GM23248 (cell line): ENCODE results near the gene ELMO1.

Experiments used
- EZH2 ChIP-seq: fragments of 200-600 bp; sonication (generic); IDR thresholded peaks from 2 replicates; pipeline ENCODE4 v1.6.1; 2018; ENCODE audit warnings: antibody characterized with exemption, mild to moderate bottlenecking; ENCODE audit not compliant: insufficient read depth, poor library complexity, severe bottlenecking
- EZH2phosphoT487 ChIP-seq: fragments of 200-600 bp; sonication (generic); IDR thresholded peaks from 2 replicates; pipeline ENCODE4 v1.6.1; 2018; ENCODE audit warnings: antibody characterized with exemption, moderate library complexity, mild to moderate bottlenecking, low read depth; ENCODE audit not compliant: insufficient read depth

DNA sequence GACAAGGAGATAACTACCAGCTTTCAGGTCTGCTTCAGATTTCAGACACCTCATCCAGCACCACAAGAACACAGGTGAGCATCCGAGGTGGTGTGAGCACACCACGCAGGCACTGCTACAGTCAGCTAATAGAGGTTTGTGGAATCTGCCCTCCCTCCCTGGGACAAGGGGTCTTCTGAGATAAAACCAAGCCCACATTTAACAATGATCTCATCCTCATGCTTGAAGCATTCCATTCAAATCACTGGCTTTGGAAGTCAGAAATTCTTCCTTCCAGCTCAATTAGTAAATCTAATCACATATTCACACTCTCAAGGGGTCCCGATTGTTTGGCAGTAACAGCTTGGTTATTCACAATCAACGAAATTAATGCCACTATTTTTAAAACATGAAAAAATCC lies 331.4 kb downstream of the ELMO1 start:
- no peak for TF ChIP-seq EZH2
- no peak for TF ChIP-seq EZH2phosphoT487
